ENCODE measurements around the gene CCDC40.

CCDC40 gene

DNA sequence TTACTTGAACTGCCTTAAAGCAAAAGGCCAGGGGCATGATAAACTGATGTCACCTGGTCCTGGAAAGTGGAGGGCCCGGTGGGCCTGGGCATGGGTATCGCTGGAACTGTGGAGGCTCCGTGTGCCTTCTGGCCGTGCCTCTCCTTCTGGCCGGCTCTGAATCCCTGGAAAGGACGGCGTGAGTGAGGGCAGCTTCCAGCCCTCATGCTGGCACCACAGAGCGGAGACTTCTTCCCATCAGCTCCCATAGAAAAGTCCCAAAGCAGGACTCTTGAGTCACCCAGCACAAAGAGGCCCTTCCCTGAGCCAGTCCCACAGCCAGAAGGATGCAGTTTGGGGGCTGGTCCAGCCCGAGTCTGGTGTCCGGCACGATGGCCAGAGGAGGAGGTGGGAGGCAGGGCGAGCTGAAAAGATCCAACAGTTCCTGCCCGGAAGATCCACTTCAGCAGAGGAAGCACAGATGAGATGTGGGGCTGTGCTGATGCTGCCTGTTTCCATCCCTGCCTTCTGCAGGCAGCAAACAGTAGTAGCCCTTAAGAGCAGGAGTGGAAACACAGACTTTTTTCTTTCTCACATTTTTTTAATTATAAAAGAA is 72.7 kb downstream of the CCDC40 start:
- no peak overlapping the region for H3K4me3 ChIP-seq (replicated peaks; ENCODE audit: low read depth, low read length)
- H3K27me3 ChIP-seq (replicated peaks; ENCODE audit: control insufficient read depth, insufficient read depth, low read length), result no peaks in the 10 kb centered on the region
- TF ChIP-seq, protein P1, sequence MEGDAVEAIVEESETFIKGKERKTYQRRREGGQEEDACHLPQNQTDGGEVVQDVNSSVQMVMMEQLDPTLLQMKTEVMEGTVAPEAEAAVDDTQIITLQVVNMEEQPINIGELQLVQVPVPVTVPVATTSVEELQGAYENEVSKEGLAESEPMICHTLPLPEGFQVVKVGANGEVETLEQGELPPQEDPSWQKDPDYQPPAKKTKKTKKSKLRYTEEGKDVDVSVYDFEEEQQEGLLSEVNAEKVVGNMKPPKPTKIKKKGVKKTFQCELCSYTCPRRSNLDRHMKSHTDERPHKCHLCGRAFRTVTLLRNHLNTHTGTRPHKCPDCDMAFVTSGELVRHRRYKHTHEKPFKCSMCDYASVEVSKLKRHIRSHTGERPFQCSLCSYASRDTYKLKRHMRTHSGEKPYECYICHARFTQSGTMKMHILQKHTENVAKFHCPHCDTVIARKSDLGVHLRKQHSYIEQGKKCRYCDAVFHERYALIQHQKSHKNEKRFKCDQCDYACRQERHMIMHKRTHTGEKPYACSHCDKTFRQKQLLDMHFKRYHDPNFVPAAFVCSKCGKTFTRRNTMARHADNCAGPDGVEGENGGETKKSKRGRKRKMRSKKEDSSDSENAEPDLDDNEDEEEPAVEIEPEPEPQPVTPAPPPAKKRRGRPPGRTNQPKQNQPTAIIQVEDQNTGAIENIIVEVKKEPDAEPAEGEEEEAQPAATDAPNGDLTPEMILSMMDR (IDR thresholded peaks at IDR 0.05; ENCODE audit: insufficient read depth, low read length, poor library complexity, severe bottlenecking), result no peak
- DNase-seq (ENCODE audit: extremely low read depth, insufficient read length), result no peak
- H3K36me3 ChIP-seq (ENCODE audit: control insufficient read depth, insufficient read depth, low read length), result no peaks in the 10 kb centered on the region

DNA sequence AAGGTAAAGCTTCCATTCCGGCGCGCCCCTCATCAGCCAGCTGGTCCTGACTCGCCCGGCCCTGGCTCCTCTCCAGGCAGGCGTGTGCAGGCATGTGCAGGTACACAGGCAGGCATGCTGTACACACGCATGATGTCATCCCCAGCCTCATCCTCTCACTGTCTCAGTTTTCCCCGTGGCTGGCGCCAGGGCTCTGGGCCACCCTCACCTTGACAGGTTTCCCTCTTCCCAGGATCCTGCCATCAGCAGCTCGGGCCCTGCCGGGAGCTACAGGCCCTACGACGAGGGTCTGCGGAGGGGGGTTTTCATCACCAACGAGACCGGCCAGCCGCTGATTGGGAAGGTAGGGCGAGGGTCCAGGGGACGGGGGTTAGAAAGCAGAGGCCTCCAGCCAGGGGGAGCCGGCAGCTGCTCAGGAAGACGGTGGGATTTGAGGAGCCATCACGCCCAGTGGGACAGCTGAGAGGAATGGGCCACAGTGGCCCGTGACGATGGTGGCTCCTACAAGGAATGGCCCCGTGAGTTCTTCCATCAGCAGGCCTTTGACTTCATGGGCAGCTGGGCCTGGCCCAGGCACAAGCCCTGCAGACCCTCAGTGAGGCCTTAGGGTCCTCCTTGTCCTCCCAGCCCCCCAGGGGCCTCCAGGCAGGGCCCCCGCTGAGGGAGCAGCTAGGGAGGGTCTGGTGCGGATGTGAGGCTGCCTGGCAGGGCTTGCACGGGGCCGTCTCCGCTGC is 73.4 kb downstream of the CCDC40 start:
- no peak overlapping the region for H3K4me3 ChIP-seq (replicated peaks; ENCODE audit: low read depth, low read length)
- TF ChIP-seq, protein P1 (IDR thresholded peaks at IDR 0.05; ENCODE audit: insufficient read depth, low read length, poor library complexity, severe bottlenecking), result no peak
- no peaks in the 10 kb centered on the region for H3K36me3 ChIP-seq (ENCODE audit: control insufficient read depth, insufficient read depth, low read length)
- no peak for DNase-seq (ENCODE audit: extremely low read depth, insufficient read length)
- no peaks in the 10 kb centered on the region for H3K27me3 ChIP-seq (replicated peaks; ENCODE audit: control insufficient read depth, insufficient read depth, low read length)

DNA sequence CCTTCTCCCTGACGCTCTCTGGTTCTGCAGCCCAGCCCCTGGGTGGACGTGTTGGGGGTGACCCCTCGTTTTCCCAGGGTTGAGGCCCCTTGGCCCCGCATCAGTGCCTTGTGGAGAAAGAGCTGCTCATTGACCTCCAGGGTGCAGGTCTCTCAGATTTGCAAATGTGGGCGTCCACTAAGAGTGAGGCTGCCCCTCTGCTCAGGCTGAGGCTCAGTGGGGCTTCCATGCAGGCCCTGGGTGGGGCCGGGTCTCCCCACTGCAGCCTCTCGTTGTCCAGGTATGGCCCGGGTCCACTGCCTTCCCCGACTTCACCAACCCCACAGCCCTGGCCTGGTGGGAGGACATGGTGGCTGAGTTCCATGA is 74.0 kb downstream of the CCDC40 start:
- TF ChIP-seq, protein P1 (IDR thresholded peaks at IDR 0.05; ENCODE audit: insufficient read depth, low read length, poor library complexity, severe bottlenecking), result no peak
- Histone ChIP-seq H3K27me3 (replicated peaks; ENCODE audit: control insufficient read depth, insufficient read depth, low read length) (no peaks in the 10 kb centered on the region), H3K4me3 (replicated peaks; ENCODE audit: low read depth, low read length) (no peak overlapping the region), H3K36me3 (ENCODE audit: control insufficient read depth, insufficient read depth, low read length) (no peaks in the 10 kb centered on the region)
- no peak for DNase-seq (ENCODE audit: extremely low read depth, insufficient read length)

DNA sequence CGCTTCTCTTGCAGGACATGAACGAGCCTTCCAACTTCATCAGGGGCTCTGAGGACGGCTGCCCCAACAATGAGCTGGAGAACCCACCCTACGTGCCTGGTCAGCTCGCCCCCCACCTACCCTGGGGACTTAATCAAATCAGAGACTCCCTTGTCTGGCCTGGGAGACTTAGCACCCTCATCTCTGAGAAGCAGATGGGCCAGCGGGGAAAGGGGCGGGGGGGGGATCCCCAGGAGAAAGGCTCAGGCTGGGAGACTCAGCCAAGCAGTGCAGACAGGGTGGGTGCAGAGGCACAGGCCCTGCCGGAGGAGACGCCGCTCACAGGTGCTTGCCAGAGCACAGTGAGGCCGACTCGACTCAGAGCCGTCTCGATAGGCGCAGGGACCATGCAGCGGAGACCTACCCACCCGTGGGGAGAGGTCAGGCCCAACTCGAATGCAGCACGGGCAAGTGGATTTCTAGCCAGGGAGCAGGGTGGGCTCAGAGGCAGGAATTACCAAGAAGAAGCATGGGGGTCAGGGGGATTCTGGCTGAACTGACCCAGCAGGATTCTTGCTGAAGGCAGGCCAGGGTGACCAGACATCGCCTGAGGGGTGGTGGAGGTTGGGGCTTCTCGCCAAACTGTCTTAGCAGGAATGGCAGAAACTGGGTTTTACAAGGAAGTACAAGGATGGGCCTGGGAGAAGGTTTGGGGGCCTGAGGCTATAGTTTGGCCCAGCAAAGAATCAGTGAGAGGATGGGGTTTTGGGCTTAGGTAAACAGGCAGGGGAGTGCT is 74.7 kb downstream of the CCDC40 start:
- no peaks in the 10 kb centered on the region for H3K27me3 ChIP-seq (replicated peaks; ENCODE audit: control insufficient read depth, insufficient read depth, low read length)
- TF ChIP-seq, protein P1 (IDR thresholded peaks at IDR 0.05; ENCODE audit: insufficient read depth, low read length, poor library complexity, severe bottlenecking), result no peak
- H3K36me3 ChIP-seq (ENCODE audit: control insufficient read depth, insufficient read depth, low read length), result no peaks in the 10 kb centered on the region
- H3K4me3 ChIP-seq (replicated peaks; ENCODE audit: low read depth, low read length), result no peak overlapping the region
- DNase-seq (ENCODE audit: extremely low read depth, insufficient read length), result no peak

DNA sequence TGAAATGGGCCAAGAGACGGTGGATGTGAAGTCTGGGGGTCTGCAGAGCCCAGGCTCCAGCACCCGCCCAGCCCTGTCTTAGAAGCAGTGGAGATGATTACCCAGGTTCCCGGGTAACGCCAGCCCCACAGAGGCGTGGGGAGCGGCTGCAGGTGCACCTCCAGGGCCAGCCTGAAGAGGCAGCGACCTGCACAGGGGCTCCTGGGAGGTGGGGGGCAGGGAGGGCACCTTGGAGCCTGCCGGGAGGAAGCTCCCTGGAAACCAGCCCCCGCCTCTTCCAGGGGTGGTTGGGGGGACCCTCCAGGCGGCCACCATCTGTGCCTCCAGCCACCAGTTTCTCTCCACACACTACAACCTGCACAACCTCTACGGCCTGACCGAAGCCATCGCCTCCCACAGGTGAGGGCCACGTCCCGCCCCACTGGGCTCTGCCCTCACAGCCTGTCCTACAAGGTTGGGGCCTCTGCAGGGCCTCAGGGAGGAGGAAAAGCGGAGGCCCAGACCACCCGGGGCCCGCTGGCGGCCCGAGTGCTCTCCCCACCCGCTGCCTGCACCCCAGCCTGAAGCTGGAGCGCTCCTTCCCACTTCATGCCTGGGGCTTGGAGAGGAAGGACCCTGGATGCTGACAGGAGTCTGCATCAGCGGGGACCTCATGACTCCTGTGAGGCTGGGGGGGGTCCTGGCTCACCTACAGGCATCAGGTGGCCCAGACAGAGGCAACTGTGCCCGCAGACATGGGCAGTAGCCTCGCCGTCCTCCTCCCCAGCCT is 75.4 kb downstream of the CCDC40 start:
- Histone ChIP-seq H3K4me3 (replicated peaks; ENCODE audit: low read depth, low read length) (no peak overlapping the region), H3K36me3 (ENCODE audit: control insufficient read depth, insufficient read depth, low read length) (no peaks in the 10 kb centered on the region), H3K27me3 (replicated peaks; ENCODE audit: control insufficient read depth, insufficient read depth, low read length) (no peaks in the 10 kb centered on the region)
- no peak for DNase-seq (ENCODE audit: extremely low read depth, insufficient read length)
- TF ChIP-seq, protein P1 (IDR thresholded peaks at IDR 0.05; ENCODE audit: insufficient read depth, low read length, poor library complexity, severe bottlenecking), result no peak

All from GM06990 (cell line).